ENCODE measurements around the gene TACC3.
A peak's percentile ranks its signal among the peaks of the same experiment; 100 is the strongest.

The TACC3 gene

DNA sequence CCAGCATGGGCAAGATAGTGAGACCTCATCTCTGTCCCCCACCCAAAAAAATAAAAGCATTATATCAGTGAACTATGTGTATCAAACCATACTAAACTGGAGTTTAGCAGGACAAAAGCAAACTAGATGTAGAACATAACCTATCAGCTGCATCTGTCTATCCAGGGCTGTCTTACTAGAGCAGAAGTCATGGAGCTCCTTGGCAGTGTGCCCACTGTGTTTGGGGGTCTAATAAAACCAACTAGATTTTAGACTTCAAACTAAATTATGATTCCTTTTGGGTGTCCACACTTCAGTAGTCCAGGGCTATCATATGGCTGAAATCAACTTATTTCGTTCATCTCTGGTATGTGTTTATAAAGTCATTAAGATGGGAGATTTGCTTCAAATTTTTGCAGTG is 17.5 kb upstream of the TACC3 start:
- DNase-seq (ENCODE audit: low spot score) = no peak

- no peak for DNase-seq (ENCODE audit: low spot score)
Observed at GRCh38 chr4:1705732-1706131, 15.6 kb upstream of the TACC3 start.

GRCh38 chr4:1706358-1706757 is 15.0 kb upstream of the TACC3 start:
- DNase-seq (ENCODE audit: low spot score) = no peak

DNA sequence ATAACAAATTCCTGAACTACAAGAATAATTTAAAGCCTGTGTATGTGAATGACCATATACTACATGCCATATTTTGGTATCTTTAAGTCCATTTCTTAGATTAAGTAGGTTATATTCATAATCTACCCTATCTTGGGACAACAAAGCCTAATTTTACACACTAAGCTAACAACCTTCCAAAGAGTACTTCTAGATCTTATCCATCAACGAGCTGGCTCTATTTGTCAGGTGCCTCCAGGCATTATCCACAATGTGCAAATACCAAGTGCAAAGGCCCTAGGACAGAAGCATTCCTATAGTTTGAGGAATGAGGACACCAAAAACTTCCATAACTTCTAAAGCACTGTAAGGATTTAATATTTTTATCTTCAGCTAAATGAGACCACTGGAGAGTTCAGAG is 12.7 kb upstream of the TACC3 start:
- no peak for DNase-seq (ENCODE audit: low spot score)

- no peak for DNase-seq (ENCODE audit: low spot score)
Observed at GRCh38 chr4:1711055-1711570, 10.2 kb upstream of the TACC3 start.

DNA sequence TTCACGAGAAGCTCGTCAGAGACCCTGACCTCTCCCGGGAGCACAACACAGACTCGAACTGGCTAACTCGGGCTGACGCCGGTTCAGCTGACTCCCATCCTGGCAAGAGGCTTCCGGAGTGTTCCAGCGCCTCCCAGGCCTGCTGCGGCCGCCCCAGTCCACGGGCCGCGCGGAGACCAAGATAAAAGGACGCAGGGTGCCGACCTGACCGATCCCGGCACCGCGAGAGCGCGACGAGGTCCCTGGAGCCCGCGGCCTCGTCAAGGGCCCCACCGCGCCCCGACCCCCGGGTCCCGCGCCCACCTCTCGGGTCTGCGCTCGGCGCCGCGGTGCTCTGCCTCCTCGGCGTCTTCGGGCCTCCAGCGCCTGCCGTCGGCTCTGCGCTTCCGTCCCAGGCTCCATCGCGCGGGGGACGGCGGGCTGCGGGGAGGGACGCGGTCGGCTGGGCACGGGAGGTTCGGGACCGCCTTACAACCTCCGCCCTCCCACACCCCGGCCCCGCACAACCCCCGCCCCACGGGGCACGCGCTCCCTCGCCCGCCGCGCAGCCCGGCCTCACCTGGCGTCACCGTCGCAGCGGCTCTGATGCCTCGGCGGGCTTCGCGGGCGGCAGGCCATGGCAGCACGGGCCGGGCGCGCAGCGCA is 9.6 kb upstream of the TACC3 start:
- DNase-seq (ENCODE audit: low spot score) = peak; percentile 49

DNA sequence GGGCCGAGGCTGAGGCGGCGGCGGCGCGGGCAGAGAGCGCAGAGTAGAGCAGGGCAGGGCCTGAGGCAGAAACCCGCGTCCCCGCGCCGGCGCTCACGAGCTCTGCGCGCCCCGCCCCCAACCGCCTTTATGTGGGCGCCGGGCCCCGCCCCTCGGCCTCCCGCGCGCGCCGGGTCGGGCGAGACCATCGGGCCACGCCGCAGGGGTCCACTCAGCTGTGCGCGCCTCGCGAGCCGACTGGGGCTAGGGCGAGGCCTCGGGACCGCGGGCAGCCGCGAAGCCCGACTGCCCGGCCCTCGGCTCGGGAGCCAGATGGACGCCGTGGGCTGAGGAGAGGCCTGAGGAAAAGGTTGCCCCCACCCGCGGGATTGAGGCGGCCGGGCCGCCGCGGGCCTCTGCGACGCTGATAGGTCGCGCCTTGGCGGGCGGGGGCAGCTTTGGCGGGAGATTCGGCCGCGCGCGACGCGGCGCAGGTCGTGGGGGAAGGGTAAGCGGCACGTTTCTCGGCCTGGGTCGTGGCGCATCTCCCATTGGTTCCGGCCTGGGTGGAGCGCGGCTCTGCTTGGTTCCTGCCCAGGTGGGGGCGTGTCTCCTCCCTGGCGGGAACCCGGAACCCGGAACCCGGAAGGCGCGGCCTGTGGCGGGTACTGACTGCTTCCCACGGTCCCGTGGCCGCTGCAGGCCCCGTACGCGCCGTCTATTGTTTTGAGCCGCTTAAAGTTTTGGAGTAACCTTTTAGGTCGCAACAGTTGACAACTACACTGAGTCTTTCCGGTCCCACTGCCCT is 8.9 kb upstream of the TACC3 start, which contains the start of gene SLBP:
Gene SLBP (minus strand): TSS at position 104 of the 787 bp plus-strand sequence. CDS start 131 bp downstream, outside the sequence.
- peak; percentile 83 for DNase-seq (ENCODE audit: low spot score)

GRCh38 chr4:1713003-1713851 is 8.1 kb upstream of the TACC3 start:
- no peak for DNase-seq (ENCODE audit: low spot score)

DNA sequence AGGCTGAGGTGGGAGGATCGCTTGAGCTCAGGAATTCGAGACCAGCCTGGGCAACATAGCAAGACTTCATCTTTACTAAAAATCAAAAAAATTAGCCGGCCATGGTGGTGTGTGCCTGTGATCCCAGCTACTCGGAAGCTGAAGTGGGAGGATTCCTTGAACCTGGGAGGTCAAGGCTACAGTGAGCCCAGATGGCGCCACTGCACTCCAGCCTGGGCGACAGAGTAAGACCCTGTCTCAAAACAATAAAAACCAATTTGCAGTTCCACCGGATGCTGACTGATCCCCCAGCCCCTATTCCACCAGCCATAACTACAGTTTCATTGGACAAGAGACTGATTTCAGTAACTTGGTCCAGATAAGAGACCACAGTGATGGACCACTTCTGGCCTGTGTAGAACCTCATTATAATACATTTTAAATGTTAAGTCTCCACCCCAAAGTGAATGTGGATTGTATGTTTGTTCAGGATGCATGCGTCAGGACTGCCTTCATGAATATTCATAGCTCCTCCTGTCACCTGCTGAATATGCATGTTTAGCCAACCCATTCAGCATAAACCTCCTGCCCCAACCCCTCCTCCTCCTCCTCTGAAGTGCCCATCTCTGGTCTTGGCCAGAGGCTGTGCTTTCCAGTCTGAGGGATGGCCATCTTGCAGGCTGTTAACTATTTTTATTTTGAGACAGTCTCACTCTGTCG is 6.9 kb upstream of the TACC3 start:
- DNase-seq (ENCODE audit: low spot score) = no peak

- no peak for DNase-seq (ENCODE audit: low spot score)
Observed at GRCh38 chr4:1715002-1715758, 6.1 kb upstream of the TACC3 start.

DNA sequence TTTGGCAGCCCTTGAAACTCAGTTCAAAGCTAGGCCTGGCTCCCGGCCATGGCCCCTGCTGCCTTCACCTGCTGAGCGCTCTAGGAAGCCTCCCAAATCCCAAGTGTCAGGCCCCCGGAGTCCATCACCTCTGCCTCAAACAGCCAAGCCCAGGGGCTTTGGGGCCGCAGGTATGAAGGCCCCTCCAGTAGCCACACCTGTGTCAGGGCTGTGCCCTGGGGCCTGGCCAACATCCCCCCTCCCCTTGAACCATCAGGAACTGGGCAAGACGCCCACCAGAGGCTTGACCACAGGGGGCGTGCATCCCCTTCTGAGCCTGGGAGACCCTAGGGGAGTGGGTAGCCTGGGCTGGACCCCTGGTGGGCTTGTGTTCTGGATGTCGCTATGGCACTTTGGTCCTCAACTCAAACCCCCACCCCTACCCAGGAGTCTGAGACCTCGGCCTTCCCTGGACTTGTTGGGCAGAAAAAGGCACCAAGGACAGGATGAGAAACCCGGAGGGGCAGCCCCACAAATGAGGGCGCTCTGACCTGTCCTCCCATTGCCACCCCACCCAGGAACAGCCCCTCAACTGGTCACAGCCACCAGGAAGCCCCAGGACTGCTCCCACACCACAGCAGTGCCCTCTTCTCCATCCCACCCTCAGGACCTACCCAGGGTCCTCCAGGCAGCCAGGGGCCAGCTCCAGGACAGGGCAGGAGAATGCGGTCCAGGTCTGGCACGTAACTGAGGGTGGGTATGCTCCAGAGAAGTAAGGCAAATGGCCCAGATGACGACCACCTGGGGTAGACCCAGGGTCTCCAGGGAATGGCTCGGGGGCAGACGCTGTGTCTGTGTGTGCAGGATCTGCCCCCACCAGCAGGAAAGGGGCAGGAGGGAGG is 5.0 kb upstream of the TACC3 start:
- DNase-seq (ENCODE audit: low spot score) = no peak

DNA sequence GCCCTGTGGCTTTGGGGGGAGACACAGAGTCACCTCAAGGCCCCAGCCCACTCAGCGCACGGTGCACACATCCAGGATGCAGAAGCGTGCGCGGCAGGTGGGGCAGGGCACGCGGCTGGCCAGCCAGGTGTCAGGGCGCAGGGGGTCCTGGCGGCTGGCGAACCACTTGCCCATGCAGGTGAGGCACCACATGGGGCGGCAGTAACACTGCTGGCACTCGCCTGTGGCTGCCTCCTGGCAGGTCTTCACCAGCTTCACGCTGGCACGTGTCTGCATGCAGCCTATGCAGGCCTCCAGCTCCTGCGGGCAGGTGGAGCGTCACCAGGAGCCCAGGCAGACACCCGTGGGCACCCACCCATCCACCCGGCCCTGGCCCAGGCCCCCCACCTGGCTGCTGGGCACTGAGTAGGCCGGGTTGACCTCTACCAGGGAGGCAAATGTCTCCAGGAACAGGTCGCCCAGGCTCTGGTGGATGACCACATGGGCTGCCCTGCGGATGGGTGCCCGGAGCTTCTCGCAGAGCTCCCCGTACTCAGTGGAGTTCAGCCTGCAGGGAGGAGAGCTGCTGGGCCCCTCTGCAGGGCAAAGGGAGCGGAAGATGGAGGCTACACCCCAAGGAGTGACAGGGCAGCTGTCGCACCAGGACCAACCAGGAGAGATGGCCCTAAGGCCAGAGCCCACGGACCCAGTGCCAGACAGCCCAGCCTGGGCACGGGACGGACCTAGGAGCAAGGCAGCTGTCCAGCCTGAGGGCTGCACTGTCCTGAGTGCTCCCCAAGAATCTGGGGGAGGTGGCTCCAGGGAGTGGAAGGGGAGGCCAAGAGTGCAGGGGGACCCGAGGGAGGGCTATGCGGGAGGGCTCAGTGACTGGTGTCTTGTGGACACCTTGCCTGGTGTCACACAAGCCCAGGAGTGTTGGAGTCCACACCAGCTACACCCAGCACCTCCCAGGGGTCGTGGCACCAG is 3.9 kb upstream of the TACC3 start:
- no peak for DNase-seq (ENCODE audit: low spot score)

DNA sequence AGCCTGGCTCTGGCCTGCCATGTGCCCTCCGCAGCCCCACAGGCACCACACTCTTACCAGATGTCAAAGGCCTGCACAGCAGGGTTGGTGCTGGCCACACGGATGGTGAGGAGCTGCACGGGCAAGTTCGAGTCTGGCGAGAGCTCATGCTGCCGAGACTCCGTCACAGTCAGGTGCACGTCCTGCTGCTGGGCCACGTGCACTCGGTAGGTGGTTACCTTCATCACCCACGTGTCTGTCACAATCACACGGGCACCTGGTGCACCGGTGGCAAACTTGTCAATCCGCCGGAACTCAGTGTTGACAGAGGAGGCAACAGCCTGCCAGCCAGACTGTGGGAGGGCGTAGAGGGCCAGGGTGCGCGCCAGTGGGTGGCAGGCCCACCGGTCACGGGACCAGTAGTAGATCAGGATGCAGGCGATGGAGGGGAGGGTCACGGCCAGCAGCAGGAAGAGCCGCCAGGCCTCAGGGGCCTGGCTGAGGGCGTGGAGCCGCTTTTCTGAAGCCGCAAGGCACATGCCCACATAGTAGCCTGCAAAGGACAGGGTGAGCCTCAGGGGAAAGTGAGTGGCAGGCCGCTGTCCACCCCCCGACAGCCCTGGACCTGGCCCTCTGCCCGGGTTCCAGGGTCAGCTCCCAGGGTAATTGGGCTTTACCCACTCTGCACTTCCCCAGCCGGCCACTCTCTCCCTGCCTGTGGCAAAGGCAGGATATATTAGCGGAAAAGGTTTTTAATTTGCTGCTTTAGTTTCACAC is 3.0 kb upstream of the TACC3 start:
- no peak for DNase-seq (ENCODE audit: low spot score)

GRCh38 chr4:1720163-1720983 is 948 bp upstream of the TACC3 start:
- peak; percentile 36 for DNase-seq (ENCODE audit: low spot score)

GRCh38 chr4:1721666-1722550 is 587 bp downstream of the TACC3 start:
- DNase-seq (ENCODE audit: low spot score) = no peak

DNA sequence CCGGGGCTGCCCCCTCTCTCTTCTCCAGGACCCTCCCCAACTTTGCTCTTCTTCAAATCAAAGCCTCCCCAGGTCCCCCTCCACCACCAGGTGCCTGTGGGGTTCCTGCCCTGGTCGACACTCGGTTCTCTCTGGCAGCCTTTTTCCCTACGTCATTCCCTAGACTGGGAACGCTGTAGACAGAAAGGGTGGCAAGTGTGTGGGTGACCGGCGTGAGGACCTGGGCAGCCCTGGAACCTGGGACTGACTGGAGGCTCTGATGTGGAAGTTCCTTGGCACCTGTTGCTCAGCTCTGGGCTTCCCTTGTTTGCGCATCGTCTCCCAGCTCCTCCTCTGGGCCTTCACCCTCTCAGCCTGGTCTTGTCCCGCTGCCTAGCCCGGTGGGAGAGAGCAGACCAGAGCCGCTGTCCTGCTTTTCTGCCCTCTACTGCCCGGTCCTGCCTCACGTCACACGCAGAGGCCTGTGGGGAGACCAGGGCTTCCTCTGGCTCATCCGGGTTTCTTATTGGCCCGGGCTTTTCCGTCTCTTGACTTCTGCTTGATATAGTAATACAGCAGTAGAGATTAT is 1.3 kb downstream of the TACC3 start:
- DNase-seq (ENCODE audit: low spot score) = no peak

All from globus pallidus (tissue), 1 donor.